Neural progenitor cell (in vitro differentiated cells): Measurements from ENCODE around the gene VAV2. TPM values are rescaled to one million over a fixed set of nuclear protein-coding genes. Genes with fewer than 3 reads are reported as not detected.
A peak's percentile ranks its signal among the peaks of the same experiment; 100 is the strongest.

ENCODE experiments used
- DNase-seq: peaks from one replicate; pipeline ENCODE4 v3.0.0-alpha.2; 2016; ENCODE audit warnings: low spot score
- H2AFZ ChIP-seq: fragments of 200-600 bp; sonication (generic); replicated peaks from 2 replicates; pipeline ENCODE4 v1.6.1; 2016; ENCODE audit warnings: antibody characterized with exemption
- H3F3A ChIP-seq: fragments of 200-600 bp; sonication (generic); 2 replicates; pipeline ENCODE4 v1.6.1; 2016; ENCODE audit warnings: antibody characterized with exemption, low read depth
- H3K27ac ChIP-seq: fragments of 200-600 bp; sonication (generic); 2 replicates; pipeline ENCODE4 v1.5.1; 2016; ENCODE audit warnings: mild to moderate bottlenecking
- H3K27me3 ChIP-seq: fragments of 200-600 bp; sonication (generic); 2 replicates; pipeline ENCODE4 v1.6.1; 2016; ENCODE audit warnings: mild to moderate bottlenecking, moderate library complexity
- H3K36me3 ChIP-seq: fragments of 200-600 bp; sonication (generic); 2 replicates; pipeline ENCODE4 v1.5.1; 2016
- H3K4me1 ChIP-seq: fragments of 200-600 bp; sonication (generic); 2 replicates; pipeline ENCODE4 v1.6.1; 2016; ENCODE audit warnings: mixed run types
- H3K4me2 ChIP-seq: fragments of 200-600 bp; sonication (generic); 2 replicates; pipeline ENCODE4 v1.6.1; 2016
- H3K4me3 ChIP-seq: fragments of 200-600 bp; sonication (generic); 2 replicates; pipeline ENCODE4 v1.5.1; 2016
- H3K79me2 ChIP-seq: fragments of 200-600 bp; sonication (generic); 2 replicates; pipeline ENCODE4 v1.6.1; 2016; ENCODE audit warnings: low read depth
- H3K9ac ChIP-seq: fragments of 200-600 bp; sonication (generic); 2 replicates; pipeline ENCODE4 v1.6.1; 2016
- H3K9me3 ChIP-seq: fragments of 200-600 bp; sonication (generic); 2 replicates; pipeline ENCODE4 v1.5.1; 2016; ENCODE audit warnings: low read depth
- H4K20me1 ChIP-seq: fragments of 200-600 bp; sonication (generic); 2 replicates; pipeline ENCODE4 v1.6.1; 2016; ENCODE audit warnings: low read depth
- H3K27ac Mint-ChIP-seq: 3 replicates; pipeline ENCODE4 v1.8.0; 2021; ENCODE audit warnings: mixed read lengths
- H3K27me3 Mint-ChIP-seq: 2 replicates; pipeline ENCODE4 v1.8.0; 2022; ENCODE audit warnings: low read depth, mild to moderate bottlenecking, inconsistent platforms, moderate library complexity, mixed read lengths; ENCODE audit not compliant: insufficient read depth
- H3K36me3 Mint-ChIP-seq: 3 replicates; pipeline ENCODE4 v1.8.0; 2021; ENCODE audit warnings: mixed read lengths
- H3K4me1 Mint-ChIP-seq: 3 replicates; pipeline ENCODE4 v1.8.0; 2021; ENCODE audit warnings: mixed read lengths
- H3K4me3 Mint-ChIP-seq: 3 replicates; pipeline ENCODE4 v1.8.0; 2021; ENCODE audit warnings: mild to moderate bottlenecking, moderate library complexity, mixed read lengths
- H3K9me3 Mint-ChIP-seq: 3 replicates; pipeline ENCODE4 v1.8.0; 2020; ENCODE audit warnings: mixed read lengths
- EZH2 ChIP-seq: fragments of 200-600 bp; sonication (generic); IDR thresholded peaks from 2 replicates; pipeline ENCODE4 v1.6.1; 2017; ENCODE audit warnings: antibody characterized with exemption, mild to moderate bottlenecking, moderate library complexity
- EZH2phosphoT487 ChIP-seq: fragments of 200-600 bp; sonication (generic); IDR thresholded peaks from 2 replicates; pipeline ENCODE4 v1.6.1; 2017; ENCODE audit warnings: antibody characterized with exemption
- total RNA-seq: library from RNA; depleted of rRNA; stranded (reverse); fragments of >200 nt; gene quantifications from 2 replicates; pipeline ENCODE4 v1.2.3, GENCODE V29; 2015; ENCODE audit warnings: low replicate concordance
- TF ChIP-seq, protein P1 (sequence below): fragments of 200-600 bp; sonication (generic); IDR thresholded peaks from 2 replicates; pipeline ENCODE4 v1.5.1; 2017; ENCODE audit warnings: antibody characterized with exemption, mild to moderate bottlenecking

VAV2 gene
- total RNA-seq, 1 donor from 2014 or later: 12.9 TPM

DNA sequence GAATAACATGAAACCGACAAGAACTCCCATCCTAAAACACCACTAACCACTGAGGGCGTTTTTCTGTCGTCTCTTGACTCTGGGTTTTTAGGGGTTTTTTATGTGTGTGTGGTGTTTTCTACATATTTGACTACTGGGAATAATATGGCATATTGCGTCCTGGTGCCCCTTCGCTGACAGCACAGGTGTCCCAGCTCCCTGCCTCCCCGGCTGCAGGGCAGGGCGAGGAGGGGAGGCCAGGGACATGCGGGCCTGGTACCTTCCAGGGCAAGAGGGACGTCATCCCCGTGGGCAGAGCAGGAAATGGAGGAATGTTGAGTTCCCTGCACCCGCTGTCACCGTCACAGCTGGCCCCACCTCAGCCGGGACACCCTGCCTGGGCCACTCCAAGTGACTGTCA, 34.8 kb downstream of the VAV2 start:
- Mint-ChIP-seq H3K27me3 (peaks cover 8% of the 10 kb centered on the region), H3K4me3 (peak overlapping the region; percentile 42), H3K4me1 (peaks cover 64% of the 10 kb centered on the region), H3K27ac (peak overlapping the region; percentile 60), H3K36me3 (no peaks in the 10 kb centered on the region), H3K9me3 (no peaks in the 10 kb centered on the region)
- Histone ChIP-seq H3K79me2 (peaks cover 79% of the 10 kb centered on the region), H3K9me3 (no peaks in the 10 kb centered on the region), H3K27ac (no peak overlapping the region), H3K36me3 (no peaks in the 10 kb centered on the region), H3K4me1 (peaks cover 56% of the 10 kb centered on the region), H3K27me3 (no peaks in the 10 kb centered on the region), H3K4me3 (no peak overlapping the region), H3K4me2 (no peak overlapping the region), H2AFZ (no peak overlapping the region), H3K9ac (no peak overlapping the region), H4K20me1 (peaks cover 77% of the 10 kb centered on the region), H3F3A (peaks cover 30% of the 10 kb centered on the region)
- no peak for DNase-seq
- TF ChIP-seq EZH2phosphoT487 (no peak), EZH2 (no peak)
- TF ChIP-seq, protein P1, sequence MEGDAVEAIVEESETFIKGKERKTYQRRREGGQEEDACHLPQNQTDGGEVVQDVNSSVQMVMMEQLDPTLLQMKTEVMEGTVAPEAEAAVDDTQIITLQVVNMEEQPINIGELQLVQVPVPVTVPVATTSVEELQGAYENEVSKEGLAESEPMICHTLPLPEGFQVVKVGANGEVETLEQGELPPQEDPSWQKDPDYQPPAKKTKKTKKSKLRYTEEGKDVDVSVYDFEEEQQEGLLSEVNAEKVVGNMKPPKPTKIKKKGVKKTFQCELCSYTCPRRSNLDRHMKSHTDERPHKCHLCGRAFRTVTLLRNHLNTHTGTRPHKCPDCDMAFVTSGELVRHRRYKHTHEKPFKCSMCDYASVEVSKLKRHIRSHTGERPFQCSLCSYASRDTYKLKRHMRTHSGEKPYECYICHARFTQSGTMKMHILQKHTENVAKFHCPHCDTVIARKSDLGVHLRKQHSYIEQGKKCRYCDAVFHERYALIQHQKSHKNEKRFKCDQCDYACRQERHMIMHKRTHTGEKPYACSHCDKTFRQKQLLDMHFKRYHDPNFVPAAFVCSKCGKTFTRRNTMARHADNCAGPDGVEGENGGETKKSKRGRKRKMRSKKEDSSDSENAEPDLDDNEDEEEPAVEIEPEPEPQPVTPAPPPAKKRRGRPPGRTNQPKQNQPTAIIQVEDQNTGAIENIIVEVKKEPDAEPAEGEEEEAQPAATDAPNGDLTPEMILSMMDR: no peak

DNA sequence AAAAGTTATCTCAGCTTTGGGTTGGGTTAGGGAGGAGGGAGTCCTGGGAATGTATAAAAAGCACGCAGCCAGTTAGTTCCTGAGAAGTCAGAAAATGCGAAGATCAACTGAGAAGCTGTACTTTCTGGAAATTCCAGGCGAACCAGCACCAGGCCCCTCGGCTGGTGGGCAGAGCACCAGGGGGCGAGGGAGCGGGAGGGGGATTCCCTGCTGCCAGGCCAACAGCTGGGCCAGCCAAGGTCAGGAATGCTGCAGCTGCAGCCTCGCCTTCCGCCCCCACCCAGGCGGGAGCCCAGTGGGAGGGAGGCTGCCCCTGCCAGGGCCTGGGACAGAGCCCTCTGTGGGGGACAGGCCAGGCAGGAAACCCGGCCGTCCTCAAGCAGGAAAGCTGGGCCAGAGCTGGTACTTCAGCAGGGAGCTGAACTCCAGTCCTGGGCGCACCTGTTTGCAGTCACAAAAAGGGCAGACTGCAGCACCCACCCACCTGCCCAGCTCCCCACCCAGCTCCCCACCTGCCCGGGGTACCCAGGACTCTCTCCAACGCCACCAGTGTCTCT, 35.5 kb downstream of the VAV2 start:
- peaks cover 8% of the 10 kb centered on the region for H3K27me3 Mint-ChIP-seq
- no peaks in the 10 kb centered on the region for H3K9me3 ChIP-seq
- peaks cover 67% of the 10 kb centered on the region for H3K4me1 Mint-ChIP-seq
- peak overlapping the region; percentile 98 for H3K27ac Mint-ChIP-seq
- H3K36me3 Mint-ChIP-seq: no peaks in the 10 kb centered on the region
- no peak overlapping the region for H2AFZ ChIP-seq
- H3K4me3 ChIP-seq: peak overlapping the region; percentile 35
- no peak overlapping the region for H3K27ac ChIP-seq
- H4K20me1 ChIP-seq: peaks cover 78% of the 10 kb centered on the region
- DNase-seq: peak; percentile 37
- H3K4me1 ChIP-seq: peaks cover 52% of the 10 kb centered on the region
- H3K9me3 Mint-ChIP-seq: no peaks in the 10 kb centered on the region
- TF ChIP-seq, protein P1: no peak
- TF ChIP-seq EZH2phosphoT487 (no peak), EZH2 (no peak)
- no peak overlapping the region for H3K9ac ChIP-seq
- H3K79me2 ChIP-seq: peaks cover 79% of the 10 kb centered on the region
- H3K4me2 ChIP-seq: peak overlapping the region; percentile 82
- H3K4me3 Mint-ChIP-seq: peak overlapping the region; percentile 71
- no peaks in the 10 kb centered on the region for H3K27me3 ChIP-seq
- H3K36me3 ChIP-seq: no peaks in the 10 kb centered on the region
- H3F3A ChIP-seq: peaks cover 30% of the 10 kb centered on the region

DNA sequence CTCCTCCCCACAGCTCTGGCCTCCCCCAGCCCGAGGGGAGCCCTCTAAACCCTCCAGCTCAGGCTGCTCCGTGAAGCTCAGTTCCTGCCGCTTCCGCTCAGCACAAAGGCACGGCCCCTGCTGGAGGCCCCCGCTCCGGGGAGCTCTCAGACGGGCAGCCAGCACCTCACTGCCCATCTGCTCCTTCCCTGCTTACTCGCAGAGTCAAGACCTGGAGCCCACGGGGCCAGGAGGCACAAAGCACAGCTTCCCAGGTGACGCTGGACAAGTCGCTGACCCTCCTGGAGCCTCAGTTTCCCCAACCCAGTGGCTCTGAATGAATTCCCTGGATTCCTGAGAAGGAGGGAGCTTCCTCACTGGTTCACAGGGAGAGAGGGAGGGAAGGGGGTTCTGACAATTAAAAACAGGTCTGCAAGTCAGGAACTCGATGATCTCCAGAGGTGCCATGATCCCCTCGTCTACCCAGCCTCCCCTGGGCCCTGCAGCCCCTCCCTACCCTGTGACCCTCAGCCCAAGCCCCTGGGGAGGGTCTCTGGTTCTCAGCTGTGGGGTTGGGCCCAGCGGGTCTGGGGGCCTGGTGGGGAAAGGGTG, 36.2 kb downstream of the VAV2 start:
- peaks cover 46% of the 10 kb centered on the region for H3K4me1 ChIP-seq
- Mint-ChIP-seq H3K36me3 (no peaks in the 10 kb centered on the region), H3K9me3 (no peaks in the 10 kb centered on the region), H3K27me3 (peaks cover 8% of the 10 kb centered on the region), H3K27ac (peak overlapping the region; percentile 98), H3K4me1 (peaks cover 64% of the 10 kb centered on the region), H3K4me3 (peak overlapping the region; percentile 71)
- H3K4me3 ChIP-seq: peak overlapping the region; percentile 35
- peaks cover 30% of the 10 kb centered on the region for H3F3A ChIP-seq
- H3K9me3 ChIP-seq: no peaks in the 10 kb centered on the region
- no peaks in the 10 kb centered on the region for H3K36me3 ChIP-seq
- H3K4me2 ChIP-seq: peak overlapping the region; percentile 82
- H3K27me3 ChIP-seq: no peaks in the 10 kb centered on the region
- TF ChIP-seq, protein P1: peak; percentile 14
- no peak for TF ChIP-seq EZH2phosphoT487
- H3K27ac ChIP-seq: peak overlapping the region; percentile 74
- no peak overlapping the region for H2AFZ ChIP-seq
- no peak overlapping the region for H3K9ac ChIP-seq
- H4K20me1 ChIP-seq: peaks cover 78% of the 10 kb centered on the region
- peaks cover 77% of the 10 kb centered on the region for H3K79me2 ChIP-seq
- DNase-seq: peak; percentile 78
